GM18520 (cell line): ENCODE results near the gene PLCL2.
A peak's percentile ranks its signal among the peaks of the same experiment; 100 is the strongest.

Experiments
- ATAC-seq: cut with Tn5 transposase; IDR thresholded peaks from one replicate; pipeline ENCODE4 v1.9.1; 2021; ENCODE audit not compliant: unreplicated experiment

Gene PLCL2

DNA sequence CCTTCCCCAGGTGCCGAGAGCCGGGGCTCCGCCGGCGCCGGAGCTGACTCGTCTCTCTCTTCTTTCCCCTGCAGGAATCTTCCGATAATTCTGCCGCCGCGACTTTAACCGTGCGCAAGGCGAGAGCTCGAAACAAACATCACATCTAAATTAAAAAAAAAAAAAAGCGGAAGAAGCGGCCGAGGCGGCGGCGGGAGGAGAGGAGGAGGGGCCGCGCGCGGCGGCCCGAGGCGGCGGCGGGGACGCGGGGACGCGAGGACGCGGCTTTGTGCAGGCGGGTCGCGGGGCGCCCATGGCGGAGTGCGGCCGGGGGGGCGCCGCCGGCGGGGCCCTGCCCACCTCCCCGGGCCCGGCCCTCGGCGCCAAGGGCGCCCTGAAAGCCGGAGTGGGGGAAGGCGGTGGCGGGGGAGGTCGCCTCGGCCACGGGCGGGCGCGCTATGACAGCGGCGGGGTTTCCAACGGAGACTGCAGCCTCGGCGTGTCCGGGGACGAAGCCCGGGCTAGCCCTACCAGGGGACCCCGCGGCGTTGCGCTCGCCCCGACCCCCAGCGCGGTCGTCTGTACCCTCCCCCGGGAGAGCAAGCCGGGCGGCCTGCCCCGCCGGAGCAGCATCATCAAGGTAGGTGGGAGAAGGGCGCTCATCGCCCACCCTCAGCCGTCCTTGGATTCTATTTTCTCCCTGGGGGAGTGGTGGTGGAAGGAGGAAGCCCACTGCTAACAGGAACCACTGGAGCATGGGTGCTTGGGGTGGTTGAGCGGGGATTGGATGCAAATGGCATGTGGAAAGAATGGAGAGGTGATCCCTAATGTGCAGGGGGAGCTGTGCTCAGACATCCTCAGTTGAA is at the start of gene PLCL2:
Gene PLCL2, plus strand, starts transcription at position 208 of the 845 bp plus-strand sequence. Its CDS starts 85 bp downstream, at position 293.
- no peak for ATAC-seq

- ATAC-seq = no peak
Measured at GRCh38 chr3:16836505-16837237, 48.1 kb upstream of the PLCL2 start.

DNA sequence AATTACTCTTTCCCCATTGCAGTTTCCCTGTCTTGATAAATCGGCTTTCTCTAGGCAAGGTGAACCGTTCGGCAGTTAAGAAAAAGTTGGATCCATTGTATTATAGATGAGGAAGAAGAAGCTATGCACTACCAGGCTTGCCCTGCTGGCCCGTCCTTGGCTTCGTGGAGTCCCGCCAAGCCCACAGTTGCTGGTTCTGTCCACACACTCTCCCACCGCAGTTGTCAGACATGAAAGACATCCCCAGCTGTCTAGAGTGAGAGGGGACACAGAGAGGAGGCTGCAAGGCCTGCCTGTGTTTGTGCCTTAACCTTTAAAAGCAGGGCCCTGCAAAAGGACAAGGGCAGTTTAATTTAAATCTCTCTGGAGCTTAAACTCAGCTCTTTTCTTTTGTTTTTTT is 47.2 kb upstream of the PLCL2 start:
- no peak for ATAC-seq

- ATAC-seq = no peak
Measured at GRCh38 chr3:16838561-16838960, 46.2 kb upstream of the PLCL2 start.

DNA sequence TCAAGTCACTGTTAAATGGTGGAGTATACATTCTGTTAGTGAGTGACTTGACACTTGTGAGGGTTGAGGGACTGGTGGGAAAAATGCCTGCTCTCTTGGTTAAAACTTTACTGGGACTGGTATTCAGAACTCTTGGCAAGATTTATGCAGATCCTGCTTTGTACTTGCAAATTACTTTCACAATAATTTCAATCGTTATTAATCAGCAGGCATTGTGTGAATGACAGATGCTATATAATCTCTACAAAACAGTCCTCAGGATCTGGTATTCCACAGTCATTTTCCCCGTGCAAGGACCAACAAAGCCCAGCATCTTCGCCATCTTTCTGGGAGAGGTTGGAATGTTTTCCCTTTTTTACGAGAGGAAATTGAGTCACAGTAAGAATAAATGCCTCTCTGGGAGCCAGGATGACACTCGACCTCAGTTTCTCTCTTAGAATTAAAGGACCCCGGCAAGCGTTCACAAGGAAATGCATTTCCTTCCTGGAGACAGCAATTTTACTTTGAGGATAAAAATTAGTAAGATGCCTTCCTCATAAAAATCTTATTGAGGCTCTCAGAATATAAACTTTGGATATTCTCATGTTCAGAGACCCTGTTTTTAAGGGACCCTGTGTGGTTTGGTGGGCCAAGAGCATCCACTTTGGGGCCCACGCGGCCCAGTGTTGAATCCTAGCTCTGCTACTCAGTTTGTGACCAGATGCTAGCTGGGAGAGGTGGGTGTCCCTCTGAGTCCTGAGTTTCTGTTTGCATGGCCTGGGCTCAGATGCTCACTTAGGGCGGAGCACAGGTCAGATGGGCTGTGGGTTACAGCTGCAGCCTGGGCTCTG is 45.3 kb upstream of the PLCL2 start:
- no peak for ATAC-seq

- no peak for ATAC-seq
Measured at GRCh38 chr3:16840101-16840424, 44.7 kb upstream of the PLCL2 start.

GRCh38 chr3:16841041-16841753 is 43.6 kb upstream of the PLCL2 start:
- ATAC-seq = no peak

GRCh38 chr3:16841904-16842271 is 42.9 kb upstream of the PLCL2 start:
- peak; percentile 51 for ATAC-seq

GRCh38 chr3:16842272-16843270 is 42.2 kb upstream of the PLCL2 start:
- ATAC-seq = peak; percentile 71

DNA sequence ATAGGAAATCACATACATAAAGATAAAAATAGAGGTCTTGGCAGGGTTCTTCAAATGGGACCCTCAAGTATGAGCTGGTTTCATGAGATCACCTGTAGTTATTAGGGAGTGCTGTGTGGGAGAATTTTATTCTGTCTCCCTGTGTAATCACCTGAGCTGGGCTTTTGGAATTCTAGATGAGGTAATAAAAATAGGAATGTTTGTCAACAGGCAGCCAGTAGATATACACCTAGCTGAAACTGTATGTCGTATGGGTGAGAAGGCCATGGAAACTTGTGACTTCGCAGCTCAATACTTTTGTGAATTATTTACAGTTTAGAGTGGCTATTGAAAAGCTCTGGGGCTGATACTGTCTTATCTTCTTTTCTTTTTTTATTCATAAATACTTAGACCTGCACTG is 40.5 kb upstream of the PLCL2 start:
- ATAC-seq = no peak

- ATAC-seq = no peak
Measured at GRCh38 chr3:16844791-16845190, 40.0 kb upstream of the PLCL2 start.

GRCh38 chr3:16846373-16847080 is 38.2 kb upstream of the PLCL2 start:
- no peak for ATAC-seq

DNA sequence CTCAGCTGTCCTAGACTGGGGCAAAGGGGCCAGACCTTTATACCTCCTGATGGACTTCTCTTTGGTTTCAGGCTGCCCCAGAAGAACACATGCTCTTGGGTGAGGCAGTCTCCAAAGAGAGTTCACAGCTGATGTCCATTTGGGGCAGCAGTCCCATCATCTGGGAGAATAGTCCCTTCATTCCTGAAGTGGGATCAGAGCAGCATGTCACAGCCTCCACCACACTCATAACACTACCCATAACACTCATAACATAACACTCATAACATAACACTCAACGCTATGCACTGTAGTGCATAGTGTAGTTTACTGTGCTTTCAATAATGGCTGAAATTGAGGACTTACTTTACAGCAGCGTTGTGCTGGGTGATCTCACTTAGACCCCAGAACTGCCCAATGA is 36.7 kb upstream of the PLCL2 start:
- peak; percentile 43 for ATAC-seq

GRCh38 chr3:16849229-16849628 is 35.5 kb upstream of the PLCL2 start:
- peak; percentile 45 for ATAC-seq

DNA sequence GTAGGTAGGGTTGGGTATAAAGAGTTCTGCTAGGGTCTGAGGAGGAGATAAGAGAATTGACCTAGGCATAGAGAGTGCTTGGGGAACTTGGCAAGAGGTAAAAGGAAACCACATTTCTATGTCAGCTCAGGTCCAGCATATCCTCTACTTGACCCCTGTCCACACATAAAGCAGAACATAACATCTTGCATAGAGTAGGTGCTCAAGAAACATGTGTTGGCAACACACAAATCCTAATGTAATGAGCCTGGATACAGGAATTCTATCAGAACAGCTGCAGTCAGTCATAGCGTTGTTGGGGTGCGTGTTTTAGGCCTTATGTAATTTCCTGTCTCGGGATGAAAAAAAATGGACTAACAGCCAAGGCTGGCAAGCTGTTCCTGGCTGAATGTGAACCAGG is 35.0 kb upstream of the PLCL2 start:
- no peak for ATAC-seq

DNA sequence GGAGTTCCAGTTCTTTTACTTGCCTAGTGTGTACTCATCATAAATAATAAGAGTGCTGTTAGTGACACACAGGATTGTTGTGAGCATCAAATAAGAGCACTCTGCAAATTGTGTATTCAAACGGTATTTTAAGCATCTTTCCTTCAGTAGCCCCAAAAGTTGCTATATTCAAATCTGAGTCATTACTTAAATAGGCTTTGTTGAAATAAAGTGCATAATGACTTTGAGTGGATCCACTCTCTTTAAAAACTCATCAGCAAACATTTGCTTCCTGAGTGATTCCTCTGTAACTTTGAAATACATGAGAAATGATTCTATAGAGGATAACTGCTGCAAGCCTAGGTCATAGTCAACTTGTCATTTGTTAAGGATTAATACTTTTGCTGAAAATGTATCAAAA is 29.3 kb upstream of the PLCL2 start:
- ATAC-seq = no peak

GRCh38 chr3:16860234-16860633 is 24.5 kb upstream of the PLCL2 start:
- no peak for ATAC-seq

DNA sequence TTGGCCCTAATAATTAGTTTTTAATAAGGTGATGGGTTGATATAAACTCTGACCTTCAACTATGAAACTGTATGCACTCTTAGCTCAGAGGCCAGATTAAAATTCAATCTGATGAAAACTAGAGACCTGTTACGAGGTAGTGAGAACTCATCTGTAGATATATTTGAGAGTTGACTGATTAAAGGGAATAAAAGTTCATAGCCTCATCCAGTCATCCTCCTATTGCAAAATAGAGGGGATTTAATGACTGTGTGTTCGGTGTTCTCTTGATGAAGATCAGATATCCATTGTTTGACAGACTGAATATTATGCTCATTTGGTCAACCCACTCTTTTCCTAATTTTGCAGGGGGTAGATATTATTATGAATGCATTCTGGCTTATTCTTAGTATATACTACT is 23.3 kb upstream of the PLCL2 start:
- ATAC-seq = no peak
